HG03378 (cell line): ENCODE data around the gene OAT.

ENCODE experiments used
- ATAC-seq: cut with Tn5 transposase; IDR thresholded peaks from one replicate; pipeline ENCODE4 v1.9.1; 2021; ENCODE audit warnings: mild to moderate bottlenecking, moderate library complexity; ENCODE audit not compliant: unreplicated experiment

Gene OAT

DNA sequence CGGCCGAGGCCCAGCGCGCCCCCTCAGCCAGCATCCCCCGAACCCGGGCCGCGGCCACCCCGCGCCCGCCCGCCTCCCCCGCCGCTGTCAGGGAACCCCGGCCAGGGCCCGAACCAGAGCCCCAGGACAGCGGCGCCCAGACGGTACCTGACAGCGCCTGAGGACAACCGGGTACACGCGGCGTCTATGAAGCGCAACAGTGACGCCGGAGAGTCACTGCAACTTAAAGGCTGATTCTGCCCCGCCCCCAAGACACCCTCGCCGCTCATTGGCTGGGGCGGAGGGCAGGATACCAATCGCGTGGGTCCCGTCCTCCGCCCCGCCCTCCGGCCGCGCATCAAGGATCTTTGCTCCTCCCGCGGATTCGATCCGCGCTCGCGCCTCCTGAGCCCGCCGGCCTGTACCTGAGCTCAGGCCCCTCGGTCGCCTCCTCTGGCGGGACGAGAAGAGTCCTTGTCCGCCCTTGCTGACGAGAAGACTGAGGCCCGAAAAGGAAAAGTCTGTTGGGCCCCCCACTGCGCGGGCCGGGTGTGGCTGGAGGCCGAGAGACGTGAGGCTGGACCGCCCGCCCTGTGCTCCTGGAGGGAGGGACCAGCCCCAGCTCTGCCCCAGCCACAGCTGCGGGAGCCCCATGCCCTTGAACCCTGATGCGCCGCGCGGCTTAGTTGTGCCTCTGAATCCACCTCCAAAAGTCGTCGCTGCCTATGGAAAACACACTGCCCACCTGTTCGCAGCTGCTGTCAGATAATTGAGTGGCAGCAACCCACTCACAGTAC is at the start of gene OAT:
OAT (minus strand) TSS at position 198 of the 776 bp plus-strand sequence. CDS start 6,752 bp downstream, outside the sequence.
- peak; percentile 95 for ATAC-seq

DNA sequence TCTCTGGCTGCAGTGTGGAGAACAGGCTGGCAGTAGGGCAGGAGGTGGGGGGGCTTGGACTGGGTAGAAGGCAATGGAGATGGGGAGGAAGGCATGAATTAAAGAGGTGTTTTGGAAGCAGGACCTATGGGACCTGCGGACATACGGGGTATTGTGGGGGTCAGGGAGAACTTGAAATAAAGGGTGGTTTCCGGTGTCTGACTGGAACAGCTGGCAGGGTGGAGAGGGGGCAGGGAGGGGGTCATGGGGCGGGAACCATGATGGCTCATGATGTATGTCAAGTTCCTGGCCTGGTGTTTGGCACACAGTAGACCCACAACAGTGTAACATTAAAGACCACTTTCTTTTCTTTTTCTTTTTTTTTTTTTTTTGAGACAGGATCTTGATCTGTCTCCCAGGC is 48.4 kb upstream of the OAT start:
- no peak for ATAC-seq

DNA sequence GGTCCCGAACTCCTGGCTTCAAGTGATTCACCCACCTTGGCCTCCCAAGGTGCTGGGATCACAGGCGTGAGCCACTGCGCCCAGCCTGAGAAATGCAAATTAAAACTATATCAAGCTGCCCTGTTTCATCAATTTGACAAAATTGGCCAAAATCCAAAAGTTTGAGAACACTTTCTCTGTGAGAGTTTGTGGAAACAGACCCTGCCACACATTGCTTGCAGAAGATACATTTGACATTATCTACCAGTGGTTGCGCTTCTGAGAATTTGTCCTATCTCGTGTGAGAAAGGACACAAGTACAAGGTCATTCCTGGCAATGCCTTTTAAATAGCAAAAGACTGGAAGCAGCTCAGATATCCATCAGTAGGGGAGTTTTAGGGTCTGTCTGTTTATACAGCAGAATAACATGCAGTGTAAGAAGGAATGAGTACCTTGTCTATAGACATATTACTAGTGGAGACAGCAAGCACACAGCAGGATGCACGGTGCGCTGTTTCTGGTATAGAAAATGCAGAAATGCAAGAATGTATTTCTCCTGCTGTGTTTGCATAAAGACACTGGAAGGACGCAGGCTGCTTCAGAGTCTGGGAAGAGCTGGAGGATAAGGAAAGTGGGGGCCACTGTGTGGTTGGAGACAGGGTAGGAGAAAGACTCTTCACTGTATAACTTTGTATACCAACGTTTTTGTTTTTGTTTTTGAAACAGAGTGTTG is 47.2 kb upstream of the OAT start:
- ATAC-seq = no peak

DNA sequence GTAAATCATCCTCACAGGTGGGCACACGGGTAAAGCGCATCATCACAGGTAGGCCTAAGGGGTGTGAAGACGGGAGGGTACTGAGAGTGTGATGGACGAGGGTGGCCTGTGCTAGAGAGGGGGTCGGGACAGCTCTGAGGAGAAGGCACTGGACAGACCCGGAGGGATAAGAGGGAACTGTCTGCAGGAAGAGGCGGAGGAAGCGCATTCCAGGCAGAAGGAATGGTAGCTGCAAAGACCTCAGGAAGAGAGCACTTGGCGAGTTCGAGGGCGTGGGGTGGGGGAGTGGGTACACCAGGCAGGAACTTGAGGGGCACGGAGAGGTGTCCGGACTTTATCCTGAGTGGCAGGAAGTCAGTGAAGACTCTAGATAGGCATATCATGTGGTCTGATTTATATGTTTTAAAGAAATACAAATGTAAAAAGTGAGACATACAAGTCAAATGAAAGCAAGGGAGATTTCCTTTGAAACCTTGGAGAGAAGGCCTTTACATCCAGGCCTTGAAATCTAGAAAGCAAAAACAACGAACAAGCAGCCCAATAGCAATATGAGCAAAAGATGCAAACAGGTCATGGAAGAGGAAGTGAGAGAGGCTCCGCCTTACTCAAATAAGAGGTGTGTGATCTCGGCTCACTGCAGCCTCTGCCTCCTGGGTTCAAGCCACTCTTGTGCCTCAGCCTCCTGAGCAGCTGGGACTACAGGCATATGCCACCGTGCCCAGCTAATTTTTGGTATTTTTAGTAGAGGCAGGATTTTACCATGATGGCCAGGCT is 46.5 kb upstream of the OAT start:
- ATAC-seq = peak; percentile 51

- no peak for ATAC-seq
These were observed 45.6 kb upstream of the OAT start for GRCh38 chr10:124464028-124464965.

- no peak for ATAC-seq
These were observed 43.6 kb upstream of the OAT start for GRCh38 chr10:124462348-124462695.

GRCh38 chr10:124461642-124462347 is 43.1 kb upstream of the OAT start, which contains the start of gene LHPP:
LHPP (plus strand) TSS chr10:124461823; CDS start chr10:124461863, 40 bp downstream.
- ATAC-seq = peak; percentile 71

GRCh38 chr10:124460144-124460543 is 41.4 kb upstream of the OAT start:
- no peak for ATAC-seq

DNA sequence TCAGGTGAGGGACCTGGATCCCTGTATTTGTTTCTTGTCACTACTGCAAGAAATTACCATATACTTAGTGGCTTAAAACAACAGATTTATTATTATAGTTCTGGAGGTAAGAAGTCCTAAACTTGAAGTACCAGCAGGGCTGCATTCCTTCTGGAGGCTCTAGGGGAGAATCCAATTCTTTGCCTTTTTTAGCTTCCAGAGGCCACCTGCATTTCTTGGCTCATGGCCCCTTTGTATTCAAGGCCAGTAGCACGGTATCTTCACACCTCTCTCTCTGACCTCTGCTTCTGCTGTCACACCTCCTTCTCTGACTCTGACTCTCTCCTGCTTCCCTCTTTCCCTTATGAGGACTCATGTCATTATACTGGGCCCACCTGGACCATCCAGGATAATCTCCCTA is 40.7 kb upstream of the OAT start:
- no peak for ATAC-seq

DNA sequence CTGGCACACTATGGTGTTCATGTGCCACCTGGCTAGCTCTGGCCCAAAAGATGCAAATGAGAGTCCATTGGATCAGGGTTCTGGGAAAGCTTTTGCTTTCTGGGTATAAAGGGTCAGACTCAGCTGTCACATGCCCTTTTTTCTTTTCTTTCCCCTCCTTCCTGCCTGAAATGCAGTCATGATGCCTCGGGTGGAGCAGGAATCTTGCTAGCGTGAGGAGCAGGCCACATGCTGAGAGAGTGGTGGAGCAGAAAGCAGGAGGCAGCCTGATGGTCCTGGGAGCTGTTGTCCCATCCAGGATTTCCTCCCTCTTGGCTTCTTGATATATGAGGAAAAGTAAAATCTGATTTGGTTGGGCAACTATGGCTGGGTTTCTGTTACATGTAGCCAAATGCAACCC is 40.2 kb upstream of the OAT start:
- no peak for ATAC-seq

GRCh38 chr10:124458473-124458872 is 39.8 kb upstream of the OAT start:
- ATAC-seq = no peak

DNA sequence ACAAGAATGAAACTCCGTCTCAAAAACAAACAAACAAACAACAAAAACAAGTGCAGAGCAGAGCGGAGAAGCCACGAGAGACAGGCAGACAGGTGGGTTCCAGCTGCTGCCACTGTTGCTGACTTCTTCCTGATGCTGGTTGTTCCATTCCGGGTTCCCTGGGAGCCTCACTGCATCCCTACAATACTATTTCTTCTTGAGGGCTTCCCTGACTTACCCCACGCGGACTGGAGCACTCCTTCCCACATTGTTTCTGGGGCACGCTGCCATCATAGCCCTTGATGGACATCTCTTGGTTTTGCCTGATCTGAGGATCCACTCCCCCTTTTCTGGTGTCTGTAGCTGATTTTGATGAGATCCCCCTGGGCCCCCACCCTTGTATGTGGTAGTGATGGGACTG is 36.7 kb upstream of the OAT start:
- ATAC-seq = no peak

DNA sequence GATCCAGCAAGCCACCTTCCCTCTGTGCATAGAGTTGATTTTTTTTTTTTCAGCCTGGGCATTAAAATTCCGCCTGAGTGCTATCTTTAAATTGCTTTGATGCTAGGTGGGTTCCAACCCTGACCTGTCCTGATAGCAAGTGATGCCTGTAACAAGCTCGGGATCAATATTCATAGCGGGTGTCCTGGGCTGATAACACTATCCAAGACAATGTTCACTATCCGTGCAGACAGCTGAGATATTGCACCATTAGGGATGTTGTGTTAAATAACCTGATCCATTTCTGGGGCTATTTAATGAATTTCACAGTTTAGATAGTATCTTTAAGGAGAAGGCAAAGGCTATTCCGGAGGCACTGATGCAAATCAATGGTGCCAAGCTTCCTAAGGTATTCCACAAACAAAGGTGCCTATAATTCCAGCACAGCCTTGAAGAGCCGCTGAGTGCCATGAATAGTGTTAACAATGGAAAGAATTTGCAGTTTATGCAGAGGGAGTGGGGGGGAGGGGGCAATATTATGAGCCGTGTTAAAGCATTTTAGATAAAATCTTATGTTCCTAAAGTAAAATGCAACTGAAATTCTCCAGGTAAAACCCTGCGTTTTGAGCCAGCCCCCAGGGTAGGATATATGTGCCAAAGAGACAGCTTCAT is 35.4 kb upstream of the OAT start:
- no peak for ATAC-seq

- ATAC-seq = no peak
These were observed 32.6 kb upstream of the OAT start for GRCh38 chr10:124451276-124451675.

DNA sequence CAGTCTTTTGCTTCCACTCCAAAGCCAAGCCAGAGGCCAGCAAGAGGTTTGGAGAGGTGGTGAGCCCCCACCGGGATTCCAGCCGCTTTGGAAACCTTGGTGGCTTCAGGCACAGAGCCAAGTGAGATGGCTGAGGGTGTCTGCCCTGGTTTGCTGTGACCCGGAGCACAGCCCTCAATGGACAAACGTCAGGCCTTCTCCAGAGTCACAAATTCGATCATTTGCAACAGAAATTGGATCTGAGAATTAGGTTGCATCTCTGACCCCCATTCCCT is 32.0 kb upstream of the OAT start:
- ATAC-seq = no peak

- ATAC-seq = no peak
These were observed 31.5 kb upstream of the OAT start, which contains the start of gene NKX1-2 for GRCh38 chr10:124450012-124450782. NKX1-2 (minus strand) TSS chr10:124450035; CDS start chr10:124449943, 92 bp downstream.

DNA sequence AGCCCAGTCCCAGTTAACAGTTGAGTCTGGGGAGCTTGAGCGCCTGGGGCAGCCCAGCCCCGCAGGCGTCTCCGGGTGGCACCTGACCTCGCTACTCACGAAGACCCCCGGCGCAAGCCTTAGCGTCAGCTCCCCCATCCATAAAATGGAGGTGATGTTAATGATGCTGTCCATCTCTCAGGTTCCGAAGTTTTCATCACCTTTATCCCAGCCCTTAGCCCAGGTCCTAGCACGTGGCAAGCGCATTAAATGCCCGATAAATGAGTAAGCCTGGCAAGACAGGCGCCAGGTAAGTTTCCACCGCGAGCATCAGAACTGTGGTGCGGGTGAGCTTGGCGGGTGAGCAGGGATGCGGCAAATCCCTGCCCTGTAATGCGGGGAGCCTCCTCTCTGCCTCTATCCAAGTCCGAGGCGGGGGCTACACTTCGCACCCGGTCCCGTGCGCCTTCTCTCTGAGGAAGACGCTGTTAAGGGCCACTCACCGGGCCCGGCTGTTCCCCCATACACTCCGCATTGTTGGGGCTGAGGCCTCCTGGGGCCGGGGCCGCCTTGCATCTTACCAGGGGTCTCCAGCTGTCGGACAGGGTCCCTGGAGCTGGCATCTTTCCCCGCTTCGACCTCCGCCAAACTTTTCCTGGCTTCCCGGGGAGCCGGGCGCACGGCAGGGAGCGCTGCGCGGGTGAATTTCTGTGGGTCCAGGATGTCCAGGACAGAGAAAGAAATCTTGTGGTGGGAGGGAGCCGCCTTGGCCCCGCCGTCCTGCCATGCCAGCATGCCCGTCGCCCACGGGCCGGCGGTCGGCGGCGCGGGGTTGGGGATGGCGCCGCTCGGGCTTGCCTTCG is 30.7 kb upstream of the OAT start:
- ATAC-seq = no peak

GRCh38 chr10:124448696-124449169 is 30.0 kb upstream of the OAT start:
- no peak for ATAC-seq
